IPS-NIHi11 (cell line): Measurements from ENCODE around the gene SNX27.
"Not testable (repeated sequence)": the region's sequence is repeated elsewhere in the genome, so short reads cannot be mapped to it uniquely, and the experiment has no call there.

Experiments used
- DNase-seq: peaks from one replicate; pipeline ENCODE4 v3.0.0; 2012; ENCODE audit warnings: mixed read lengths, low spot score

SNX27 gene

DNA sequence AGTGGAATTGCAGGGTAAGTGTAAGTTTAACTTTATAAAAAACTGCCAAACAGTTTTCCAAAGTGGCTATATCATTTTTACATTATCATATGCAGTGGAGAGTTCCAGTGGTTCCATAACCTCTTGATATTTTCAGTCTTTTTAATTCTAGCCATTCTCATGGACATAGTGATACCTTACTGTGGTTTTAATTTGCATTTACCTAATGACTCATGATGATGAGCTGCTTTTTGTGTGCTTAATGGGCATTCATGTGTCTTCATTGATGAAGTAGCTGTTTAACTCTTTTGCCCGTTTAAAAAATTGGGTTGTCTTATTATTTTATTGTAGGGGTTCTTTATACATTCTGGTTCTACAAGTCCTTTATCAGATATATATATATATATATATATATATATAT, 29.4 kb downstream of the SNX27 start:
- no peak for DNase-seq

DNA sequence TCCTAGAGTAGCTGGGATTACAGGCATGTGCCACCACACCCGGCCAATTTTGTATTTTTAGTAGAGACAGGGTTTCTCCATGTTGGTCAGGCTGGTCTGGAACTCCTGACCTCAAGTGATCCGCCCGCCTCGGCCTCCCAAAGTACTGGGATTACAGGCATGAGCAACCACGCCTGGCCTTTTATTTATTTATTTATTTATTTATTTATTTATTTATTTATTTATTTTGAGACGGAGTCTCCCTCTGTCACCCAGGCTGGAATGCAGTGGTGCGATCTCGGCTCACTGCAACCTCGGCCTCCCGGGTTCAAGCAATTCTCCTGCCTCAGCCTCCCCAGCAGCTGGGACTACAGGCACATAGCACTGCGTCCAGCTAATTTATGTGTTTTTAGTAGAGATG, 31.2 kb downstream of the SNX27 start:
- not testable (repeated sequence) for DNase-seq

DNA sequence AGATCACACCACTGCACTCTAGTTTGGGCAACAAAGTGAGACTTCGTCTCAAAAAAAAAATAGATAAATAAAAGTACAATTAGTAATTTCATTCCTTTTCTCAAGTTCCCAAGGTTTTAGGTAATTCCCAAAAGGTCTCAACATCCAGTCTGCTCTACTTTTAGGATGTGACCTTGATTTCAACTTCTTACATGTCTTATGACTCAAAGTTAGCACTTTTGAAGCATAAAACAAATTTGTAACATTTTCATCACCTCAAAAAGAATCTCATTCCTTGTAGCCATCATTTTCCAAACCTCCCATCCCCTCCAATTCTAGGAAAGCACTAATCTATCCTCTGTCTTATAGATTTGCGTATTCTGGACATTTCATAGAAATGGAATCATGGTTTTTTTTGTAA, 32.2 kb downstream of the SNX27 start:
- no peak for DNase-seq

DNA sequence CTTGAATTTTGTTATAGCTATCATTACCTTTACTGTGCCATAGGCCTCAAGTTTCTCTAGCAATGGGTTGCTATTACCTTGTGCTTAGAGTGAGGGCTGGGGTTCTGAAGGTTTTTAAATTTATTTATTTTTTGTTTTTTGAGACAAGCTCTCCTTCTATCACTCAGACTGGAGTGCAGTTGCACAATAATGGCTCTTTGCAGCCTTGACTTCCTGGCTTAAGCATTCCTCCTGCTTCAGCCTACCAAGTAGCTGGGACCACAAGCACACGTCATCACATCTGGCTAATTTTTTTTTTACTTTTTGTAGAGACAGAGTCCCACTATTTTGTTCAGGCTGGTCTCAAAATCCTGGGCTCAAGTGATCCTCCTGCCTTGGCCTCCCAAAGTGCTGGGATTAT, 41.5 kb downstream of the SNX27 start:
- no peak for DNase-seq

DNA sequence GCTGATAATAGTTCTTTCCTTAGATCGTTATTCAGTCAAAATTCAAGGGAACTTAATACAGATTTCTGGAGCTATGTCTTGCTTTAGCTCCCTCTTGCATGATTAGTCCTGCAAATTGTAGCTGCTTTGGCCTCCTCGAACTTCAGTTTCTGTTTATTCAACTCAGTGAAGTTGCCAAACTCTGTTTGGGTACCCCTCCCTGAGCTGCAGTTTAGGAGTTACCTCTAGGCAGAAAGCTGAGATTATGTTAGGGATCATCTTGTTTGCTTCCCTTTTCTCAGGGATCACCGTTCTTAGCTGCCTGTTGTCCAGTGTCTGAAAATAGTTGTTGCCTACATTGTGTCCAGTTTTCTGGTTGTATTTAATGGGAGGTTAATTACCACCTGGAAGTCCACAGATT, 43.5 kb downstream of the SNX27 start:
- no peak for DNase-seq

DNA sequence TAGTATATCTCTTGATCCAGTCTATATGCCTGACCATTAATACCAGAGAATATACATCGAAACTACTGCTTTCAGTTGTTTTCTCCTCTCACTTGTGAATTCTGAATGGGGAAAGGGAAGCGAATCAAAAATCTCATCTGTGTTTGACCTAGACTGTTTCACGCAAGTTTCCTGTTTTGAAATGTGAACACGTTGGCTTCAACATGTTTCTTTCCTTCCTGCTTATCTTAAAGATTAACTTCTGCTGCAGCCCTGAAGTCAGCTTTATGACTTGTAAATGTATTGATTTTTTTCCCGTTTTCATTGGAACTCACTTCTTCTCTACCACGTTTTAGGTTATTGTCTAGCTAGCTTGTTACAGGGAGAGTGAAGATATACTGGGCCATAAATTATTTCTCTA, 49.9 kb downstream of the SNX27 start:
- DNase-seq: no peak

DNA sequence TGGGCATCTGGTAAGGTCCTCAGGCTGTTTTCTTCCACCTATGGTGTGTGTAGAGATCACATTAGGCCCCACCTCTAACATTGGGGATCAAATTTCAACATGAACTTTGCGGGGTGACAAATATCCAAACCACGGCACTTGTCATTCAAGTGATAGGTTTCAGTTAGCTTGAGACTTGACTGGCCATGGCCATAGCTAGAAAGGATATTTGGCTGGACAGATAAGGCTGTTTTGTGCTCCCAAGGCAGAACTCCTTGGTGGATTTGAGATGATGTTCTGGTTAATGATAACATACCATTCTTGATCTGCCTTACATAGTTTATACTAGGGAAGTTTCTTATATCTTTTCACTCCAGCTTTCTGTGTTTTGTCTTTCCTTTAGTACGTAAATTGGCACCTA, 56.2 kb downstream of the SNX27 start:
- no peak for DNase-seq

DNA sequence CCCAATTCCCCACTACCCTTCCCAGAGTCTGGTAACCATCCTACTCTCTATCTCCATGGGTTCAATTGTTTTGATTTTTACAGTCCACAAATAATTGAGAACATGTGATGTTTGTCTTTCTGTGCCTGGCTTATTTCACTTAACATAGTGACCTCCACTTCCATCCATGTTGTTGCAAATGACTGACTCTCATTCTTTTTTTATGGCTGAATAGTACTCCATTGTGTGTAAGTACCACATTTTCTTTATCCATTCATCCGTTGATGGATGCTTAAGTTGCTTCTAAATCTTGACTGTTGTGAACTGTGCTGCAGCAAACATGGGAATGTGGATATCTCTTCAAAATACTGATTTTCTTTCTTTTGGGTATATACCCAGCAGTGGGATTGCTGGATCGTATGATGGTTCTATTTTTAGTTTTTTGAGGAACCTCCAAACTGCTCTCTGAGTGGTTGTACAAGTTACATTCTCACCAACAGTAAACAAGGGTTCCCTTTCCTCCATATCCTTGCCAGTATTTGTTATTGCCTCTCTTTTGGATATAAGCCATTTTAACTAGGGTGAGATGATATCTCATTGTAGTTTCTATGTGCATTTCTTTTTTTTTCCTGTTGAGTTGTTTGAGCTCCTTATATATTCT, 58.3 kb downstream of the SNX27 start:
- DNase-seq: not testable (repeated sequence)

DNA sequence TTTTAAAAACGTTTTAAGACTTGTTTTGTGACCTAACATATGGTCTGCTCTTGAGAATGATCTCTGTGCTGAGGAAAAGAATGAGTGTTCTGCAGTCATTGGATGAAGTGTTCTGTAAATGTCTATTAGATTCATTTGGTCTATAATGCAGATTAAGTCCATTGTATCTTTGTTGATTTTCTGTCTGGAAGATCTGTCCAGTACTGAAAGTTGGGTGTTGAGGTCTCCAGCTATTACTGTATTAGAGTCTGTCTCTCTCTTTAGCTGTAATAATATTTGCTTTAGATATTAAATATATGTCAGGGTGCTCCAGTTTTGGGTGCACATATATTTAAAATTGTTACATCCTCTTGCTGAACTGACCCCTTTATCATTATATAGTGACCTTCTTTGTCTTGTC, 61.6 kb downstream of the SNX27 start:
- no peak for DNase-seq

DNA sequence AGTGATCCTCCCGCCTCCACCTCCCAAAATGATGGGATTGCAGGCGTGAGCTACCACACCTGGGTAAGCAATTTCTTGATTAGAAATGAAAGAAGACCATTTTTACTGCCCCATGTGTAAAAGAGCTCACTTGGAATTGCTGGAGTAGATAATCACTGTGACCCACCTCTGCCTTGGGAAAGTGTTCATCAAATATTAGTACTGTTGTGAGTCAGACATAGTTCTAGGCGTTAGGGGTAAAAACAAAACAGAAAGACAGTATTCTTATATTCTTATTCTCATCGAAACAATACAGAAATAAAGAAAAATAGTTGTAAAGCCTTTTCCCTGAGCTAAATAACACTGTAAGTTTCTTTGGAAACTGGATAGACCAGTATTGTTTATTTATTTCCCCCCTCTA, 68.5 kb downstream of the SNX27 start:
- DNase-seq: no peak

DNA sequence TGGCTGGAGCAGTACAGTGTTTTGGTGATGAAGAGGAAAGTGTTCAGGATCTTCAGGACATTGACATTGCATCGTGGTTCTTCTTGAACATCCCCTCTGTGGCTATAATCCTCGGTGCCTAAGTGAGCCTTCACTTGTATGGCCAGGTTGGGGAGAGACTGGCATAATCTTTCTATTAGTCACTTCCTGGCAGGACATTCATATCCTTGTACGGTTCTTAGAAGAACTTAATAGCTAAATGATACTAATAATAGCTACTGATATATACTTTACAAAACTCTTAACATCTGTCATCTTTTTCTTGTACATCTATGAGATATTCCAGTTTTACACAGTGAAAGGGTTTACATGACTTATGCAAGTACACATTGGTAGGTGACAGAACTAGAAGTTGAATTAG, 69.0 kb downstream of the SNX27 start:
- no peak for DNase-seq

DNA sequence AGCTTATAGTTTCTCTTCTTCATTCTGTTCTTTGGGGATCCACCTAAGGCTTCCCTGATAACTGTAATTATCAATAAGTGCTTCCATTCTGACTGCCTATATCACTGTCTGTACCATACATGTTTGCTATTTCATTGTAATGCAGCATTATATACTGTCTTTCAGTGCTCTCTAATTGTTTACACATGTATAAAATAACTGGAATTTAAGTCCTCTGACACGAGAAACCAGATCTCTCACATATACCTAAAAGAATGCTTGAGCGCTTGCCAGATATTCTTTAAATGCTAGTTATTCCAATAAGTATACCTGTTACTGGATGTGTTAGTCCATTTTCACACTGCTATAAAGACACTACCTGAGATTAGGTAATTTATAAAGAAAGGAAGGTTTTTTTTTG, 70.1 kb downstream of the SNX27 start:
- no peak for DNase-seq

DNA sequence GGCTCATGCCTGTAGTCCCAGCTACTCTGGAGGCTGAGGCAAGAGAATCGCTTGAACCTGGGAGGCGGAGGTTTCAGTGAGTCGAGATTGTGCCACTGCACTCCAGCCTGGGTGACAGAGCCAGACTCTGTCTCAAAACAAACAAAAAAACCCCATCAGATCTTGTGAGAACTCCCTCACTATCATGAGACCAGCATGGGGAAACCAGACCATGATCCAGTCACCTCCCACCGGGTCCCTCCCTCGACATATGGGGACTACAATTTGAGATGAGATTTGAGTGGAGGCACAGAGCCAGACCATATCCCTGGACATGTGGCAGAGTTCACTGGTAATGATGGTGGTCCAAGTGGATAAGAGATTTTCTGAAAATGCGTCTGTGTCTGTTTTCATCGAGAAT, 71.1 kb downstream of the SNX27 start:
- DNase-seq: not testable (repeated sequence)

DNA sequence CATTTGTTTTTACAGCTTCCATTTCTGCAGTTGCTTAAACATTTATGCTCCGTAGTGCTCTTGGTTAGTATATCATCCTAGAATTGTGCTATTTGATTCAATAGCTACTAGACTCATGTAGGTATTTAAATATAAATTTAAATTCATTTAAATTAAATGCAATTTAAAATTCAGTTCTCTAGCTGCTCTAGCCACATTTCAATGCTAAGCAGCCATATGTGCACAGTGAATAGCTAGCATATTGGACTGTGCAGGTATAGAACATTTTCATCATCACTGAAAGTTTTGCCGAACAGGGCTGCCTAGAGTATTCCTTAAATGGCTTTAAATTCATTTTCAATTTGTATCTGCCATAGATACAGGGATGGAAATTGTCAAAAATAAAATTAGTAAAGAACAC, 72.3 kb downstream of the SNX27 start:
- no peak for DNase-seq

DNA sequence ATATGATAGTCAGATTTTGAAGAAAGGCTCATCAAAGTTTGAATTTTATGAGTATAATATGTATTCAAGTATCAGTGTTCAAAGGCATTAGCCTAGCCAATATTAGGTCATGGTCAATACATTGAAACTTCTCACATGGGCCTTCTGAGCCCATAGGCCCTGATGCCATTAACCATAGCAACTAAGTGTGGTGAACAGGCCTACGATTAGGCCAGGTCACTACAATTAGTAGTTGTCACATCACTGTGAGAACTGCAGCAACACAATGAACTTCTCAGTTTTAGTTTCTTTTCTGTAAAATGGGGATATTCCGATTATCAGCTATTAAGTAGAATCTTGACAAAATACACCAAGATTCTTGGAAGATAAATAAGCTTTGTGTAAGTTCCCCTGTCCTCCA, 74.7 kb downstream of the SNX27 start:
- no peak for DNase-seq

DNA sequence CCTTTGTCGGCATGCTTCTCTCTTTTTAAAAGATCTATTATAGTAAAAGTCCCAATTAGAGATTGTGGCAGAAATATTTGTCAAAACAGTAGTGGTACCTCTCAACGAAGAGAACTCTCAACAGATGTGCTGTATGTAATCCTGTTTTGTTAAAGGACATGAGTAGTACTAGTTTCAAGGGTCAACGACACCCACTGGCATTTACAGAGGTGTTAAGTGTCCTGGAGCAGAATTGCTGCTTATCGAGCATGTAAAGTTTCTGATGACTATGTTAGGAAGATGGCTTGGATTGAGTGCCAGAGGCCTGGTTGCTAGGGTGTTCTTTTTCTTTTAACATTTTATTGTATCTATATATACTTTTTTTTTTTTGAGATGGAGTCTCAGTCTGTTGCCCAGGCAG, 77.6 kb downstream of the SNX27 start:
- DNase-seq: no peak

DNA sequence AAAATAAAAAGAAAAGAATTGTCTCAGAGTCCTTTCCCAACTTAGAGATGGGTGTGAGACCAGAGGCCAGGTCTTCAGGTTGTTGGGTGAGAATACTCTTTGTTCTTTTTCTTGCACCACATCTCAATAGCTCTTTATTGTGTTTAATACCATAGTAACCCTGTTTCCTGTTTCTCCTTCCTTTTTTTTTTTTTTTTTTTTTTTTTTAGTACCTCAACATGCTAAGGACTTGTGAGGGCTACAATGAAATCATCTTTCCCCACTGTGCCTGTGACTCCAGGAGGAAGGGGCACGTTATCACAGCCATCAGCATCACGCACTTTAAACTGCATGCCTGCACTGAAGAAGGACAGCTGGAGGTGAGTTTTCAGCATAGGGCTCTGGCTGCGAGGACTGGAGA, 80.4 kb downstream of the SNX27 start:
- DNase-seq: no peak

DNA sequence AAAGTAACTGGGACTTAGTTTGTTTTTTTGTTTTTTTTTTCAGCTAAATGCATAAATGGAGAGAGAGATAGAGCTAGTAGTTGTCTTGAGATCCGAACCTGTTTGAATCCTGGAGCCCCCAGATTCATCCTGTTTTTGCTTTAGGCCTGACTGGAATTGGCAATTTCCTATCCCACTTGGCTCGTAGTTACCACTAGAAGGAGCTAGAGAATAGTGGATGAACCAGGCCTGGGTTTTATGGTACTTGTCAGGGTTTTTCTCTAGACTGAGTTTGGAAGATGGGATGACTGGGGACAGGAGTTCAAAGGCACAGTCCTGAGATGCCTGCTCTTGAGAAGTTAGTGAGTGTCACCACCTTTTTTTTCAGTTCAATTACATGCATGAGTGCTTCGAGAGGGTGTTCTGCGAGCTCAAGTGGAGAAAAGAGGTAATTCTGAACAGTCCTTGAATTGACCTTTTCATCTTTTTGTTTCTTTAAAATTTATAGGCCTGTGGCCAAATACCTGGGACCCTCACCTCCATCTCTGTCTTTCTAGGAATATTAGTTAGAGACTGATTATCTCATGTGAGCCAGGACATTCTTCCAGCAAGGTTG, 81.3 kb downstream of the SNX27 start:
- peak; percentile 63 for DNase-seq

DNA sequence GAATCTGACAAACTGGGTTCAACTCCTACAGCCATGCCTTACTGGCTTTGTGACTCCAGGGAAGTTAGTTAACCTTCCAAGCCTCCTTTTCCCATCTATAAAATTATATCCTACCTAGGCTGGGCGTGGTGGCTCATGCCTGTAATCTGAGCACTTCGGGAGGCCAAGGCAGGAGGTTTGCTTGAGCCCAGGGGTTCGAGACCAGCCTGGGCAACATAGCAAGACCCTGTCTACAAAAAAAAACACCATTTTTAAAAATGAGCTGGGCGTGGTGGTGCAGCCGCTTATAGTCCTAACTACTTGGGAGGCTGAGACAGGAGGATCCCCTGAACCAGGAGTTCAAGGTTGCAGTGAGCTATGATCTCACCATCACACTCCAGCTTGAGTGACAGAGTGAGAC, 89.7 kb downstream of the SNX27 start:
- DNase-seq: no peak

DNA sequence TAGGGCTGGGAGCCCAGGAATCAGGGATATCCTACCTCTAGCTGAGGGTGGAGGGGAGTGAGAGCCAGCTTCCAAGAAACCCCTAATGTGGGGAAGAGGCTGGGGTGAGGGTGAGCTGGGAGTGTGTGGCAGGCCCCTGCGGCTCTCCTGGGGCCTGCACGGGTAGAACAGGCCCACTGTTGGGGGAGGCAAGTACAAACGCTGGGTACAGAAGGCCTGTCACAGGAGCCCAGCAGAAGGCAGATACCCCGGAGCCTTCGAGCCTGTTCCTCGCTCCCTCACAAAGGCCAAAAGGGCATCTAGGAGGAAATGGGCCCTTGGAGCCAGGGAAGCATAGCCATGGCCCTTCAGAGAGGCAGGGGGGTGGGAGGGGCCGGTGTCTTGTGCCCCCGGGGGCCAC, 91.1 kb downstream of the SNX27 start:
- DNase-seq: no peak

DNA sequence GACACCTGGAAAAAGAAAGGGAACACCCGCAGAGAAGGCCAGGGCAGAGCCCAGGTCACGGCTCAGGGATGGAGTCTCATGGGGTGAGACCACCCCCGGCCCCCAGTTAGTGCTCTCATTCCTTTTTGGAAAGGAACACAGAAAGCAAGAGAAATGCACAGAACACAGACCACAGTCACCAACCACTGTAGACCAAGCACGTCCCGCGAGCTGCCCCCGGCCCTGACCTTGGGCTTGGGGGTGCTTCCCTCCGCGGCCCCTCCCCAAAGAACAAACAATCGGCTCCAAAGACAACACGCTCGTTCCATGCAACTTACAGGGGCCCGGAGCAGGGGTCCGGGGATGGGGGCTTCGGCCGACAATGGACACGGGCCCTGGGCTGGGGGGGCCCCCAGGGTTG, 92.0 kb downstream of the SNX27 start:
- DNase-seq: no peak

DNA sequence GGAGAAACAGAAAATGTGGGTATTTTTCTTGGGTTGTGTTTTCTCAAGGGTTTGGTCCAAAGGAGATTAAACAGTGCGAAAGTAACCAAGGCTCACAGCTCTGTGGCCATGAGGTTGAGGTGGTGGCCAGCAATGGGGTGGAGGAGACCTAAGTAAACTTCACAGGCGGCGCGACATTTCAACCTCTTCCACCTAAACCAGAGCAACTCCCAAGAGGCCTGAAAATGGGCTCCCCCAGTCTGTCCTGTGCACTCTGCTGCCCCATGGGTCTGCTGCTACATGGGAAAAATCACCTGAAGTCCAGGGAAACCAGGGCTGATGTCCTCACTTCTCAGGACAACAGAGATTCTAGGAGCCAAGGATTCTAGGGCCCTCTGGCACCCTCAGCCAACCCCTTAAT, 92.4 kb downstream of the SNX27 start:
- no peak for DNase-seq

DNA sequence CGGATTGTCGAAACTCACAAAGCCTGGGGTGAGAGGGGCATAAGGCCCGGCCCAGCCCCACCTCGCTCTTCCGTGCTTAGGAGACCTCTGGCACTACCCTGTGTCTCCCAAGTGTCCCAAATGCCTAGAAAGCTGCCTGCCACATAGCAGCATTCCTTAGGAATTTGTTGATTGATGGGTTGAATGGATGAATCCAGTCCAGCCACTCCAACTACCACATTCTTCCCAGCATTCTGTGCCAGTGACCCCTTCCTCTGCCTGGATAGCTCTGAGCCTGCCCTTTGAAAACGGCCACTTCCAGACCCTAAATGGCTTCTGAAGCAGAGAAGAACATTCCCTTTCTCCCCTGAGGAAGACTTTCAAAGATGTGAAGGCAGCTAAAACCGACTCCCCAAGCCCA, 93.3 kb downstream of the SNX27 start:
- DNase-seq: no peak

DNA sequence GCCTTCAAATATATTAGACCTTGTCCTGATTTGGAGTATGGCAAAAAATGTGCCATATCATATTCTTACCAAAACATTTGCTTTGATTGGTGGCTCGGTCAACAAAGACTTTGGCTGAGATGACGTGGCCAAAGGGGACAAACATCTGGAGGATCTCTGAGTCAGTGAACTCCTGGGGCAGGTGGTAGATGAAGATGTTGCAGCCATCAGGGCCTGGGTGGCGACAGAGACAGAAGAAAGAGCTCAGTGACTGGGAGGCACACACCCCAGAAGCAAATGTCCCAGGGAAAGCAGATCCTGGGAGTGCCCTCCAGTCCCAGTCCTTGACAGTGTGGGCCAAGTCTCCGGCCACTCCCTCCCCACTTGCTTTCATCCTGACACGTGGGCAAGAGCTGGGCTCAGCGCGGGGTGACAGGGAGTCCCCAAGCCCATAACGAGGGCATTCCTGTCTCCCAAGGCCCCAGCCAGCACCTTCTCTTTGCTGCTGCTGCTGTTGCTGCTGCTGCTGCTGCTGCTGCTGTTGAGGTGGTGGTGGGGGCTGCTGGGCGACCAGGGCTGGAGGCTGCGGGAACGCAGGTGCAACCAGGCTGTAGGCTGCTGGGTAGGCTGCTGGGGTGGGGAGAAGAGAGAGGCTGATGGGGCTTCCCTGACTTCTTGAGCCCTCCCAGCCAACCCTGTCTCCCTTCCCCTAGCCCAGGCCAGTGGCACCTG, 94.1 kb downstream of the SNX27 start:
- DNase-seq: no peak
